Measurements from ENCODE around the gene ADH1B. TPM values are rescaled to one million over a fixed set of nuclear protein-coding genes. Genes with fewer than 3 reads are reported as not detected.

ADH1B gene
- total and polyA plus RNA-seq, 8 donors: 312 to 1,119 (median 985) TPM

GRCh38 chr4:99339172-99339571 lies 18.0 kb upstream of the ADH1B start:
- no peak for ATAC-seq
- TF ChIP-seq CTCF (IDR thresholded peaks at IDR 0.05): no peak
- H3K4me3 ChIP-seq: no peak overlapping the region
- H3K9me3 ChIP-seq: no peaks in the 10 kb centered on the region
- H3K36me3 ChIP-seq: no peaks in the 10 kb centered on the region
- no peaks in the 10 kb centered on the region for H3K4me1 ChIP-seq
- no peak for DNase-seq
- intact Hi-C loops (cut with DNase I): no loop called here
- H3K27ac ChIP-seq: no peak overlapping the region
- no peaks in the 10 kb centered on the region for H3K27me3 ChIP-seq

GRCh38 chr4:99336553-99336952 lies 15.4 kb upstream of the ADH1B start:
- no peak for TF ChIP-seq CTCF (IDR thresholded peaks at IDR 0.05)
- Histone ChIP-seq H3K4me3 (no peak overlapping the region), H3K27me3 (no peaks in the 10 kb centered on the region), H3K27ac (no peak overlapping the region), H3K4me1 (no peaks in the 10 kb centered on the region), H3K36me3 (no peaks in the 10 kb centered on the region), H3K9me3 (peaks cover 0 to 3% of the 10 kb centered on the region in 2 donors)
- no peak for DNase-seq
- intact Hi-C loops (cut with DNase I): no loop called here
- ATAC-seq: no peak

GRCh38 chr4:99334880-99335279 lies 13.7 kb upstream of the ADH1B start:
- intact Hi-C loops (cut with DNase I): no loop called here
- no peaks in the 10 kb centered on the region for H3K27me3 ChIP-seq
- ATAC-seq (no peak), DNase-seq (no peak)
- H3K4me3 ChIP-seq: no peak overlapping the region
- peaks cover 0 to 3% of the 10 kb centered on the region in 2 donors for H3K9me3 ChIP-seq
- no peaks in the 10 kb centered on the region for H3K4me1 ChIP-seq
- no peak overlapping the region for H3K27ac ChIP-seq
- no peak for TF ChIP-seq CTCF (IDR thresholded peaks at IDR 0.05)
- H3K36me3 ChIP-seq: no peaks in the 10 kb centered on the region

GRCh38 chr4:99330648-99331047 lies 9.4 kb upstream of the ADH1B start:
- no peaks in the 10 kb centered on the region for H3K4me1 ChIP-seq
- H3K9me3 ChIP-seq: peaks cover 0 to 14% of the 10 kb centered on the region in 2 donors
- H3K27me3 ChIP-seq: no peaks in the 10 kb centered on the region
- intact Hi-C loops (cut with DNase I): no loop called here
- H3K27ac ChIP-seq: no peak overlapping the region
- H3K36me3 ChIP-seq: no peaks in the 10 kb centered on the region
- TF ChIP-seq CTCF (IDR thresholded peaks at IDR 0.05): no peak
- H3K4me3 ChIP-seq: no peak overlapping the region
- ATAC-seq (no peak), DNase-seq (no peak)

GRCh38 chr4:99329876-99330275 lies 8.7 kb upstream of the ADH1B start:
- intact Hi-C loops (cut with DNase I): no loop called here
- DNase-seq: no peak
- peaks cover 0 to 14% of the 10 kb centered on the region in 2 donors for H3K9me3 ChIP-seq
- ATAC-seq: no peak
- no peak overlapping the region for H3K4me3 ChIP-seq
- no peaks in the 10 kb centered on the region for H3K27me3 ChIP-seq
- no peak overlapping the region for H3K27ac ChIP-seq
- H3K4me1 ChIP-seq: peaks cover 0 to 2% of the 10 kb centered on the region in 2 donors
- H3K36me3 ChIP-seq: no peaks in the 10 kb centered on the region
- TF ChIP-seq CTCF (IDR thresholded peaks at IDR 0.05): no peak

All from left lung (tissue), 10 donors.